NCI-H1092 treated with DMSO at 0.1 percent for 48 hours (cell line): ENCODE results near the gene JARID2.
"Not testable (repeated sequence)": the region's sequence is repeated elsewhere in the genome, so short reads cannot be mapped to it uniquely, and the experiment has no call there.

Source experiments
- DNase-seq: peaks from one replicate; lab custom pipeline; 2025; lab: John Stamatoyannopoulos, UW

JARID2 gene

DNA sequence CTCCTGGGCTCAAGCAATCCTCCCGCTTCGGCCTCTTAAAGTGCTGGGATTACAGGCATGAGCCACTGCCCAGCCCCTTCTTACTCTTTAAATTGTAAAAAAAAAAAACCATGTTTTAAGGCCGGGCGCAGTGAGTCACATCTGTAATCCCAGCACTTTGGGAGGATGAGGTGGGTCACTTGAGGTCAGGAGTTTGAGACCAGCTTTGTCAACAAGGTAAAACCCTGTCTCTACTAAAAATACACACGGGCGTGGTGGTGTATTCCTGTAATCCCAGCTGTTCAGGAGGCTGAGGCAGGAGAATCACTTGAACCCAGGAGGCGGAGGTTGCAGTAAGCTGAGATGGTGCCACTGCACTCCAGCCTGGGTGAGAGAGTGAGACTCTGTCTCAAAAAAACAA is 43.6 kb downstream of the JARID2 start:
- not testable (repeated sequence) for DNase-seq

GRCh38 chr6:15290067-15290680 is 44.3 kb downstream of the JARID2 start:
- DNase-seq, result no peak

DNA sequence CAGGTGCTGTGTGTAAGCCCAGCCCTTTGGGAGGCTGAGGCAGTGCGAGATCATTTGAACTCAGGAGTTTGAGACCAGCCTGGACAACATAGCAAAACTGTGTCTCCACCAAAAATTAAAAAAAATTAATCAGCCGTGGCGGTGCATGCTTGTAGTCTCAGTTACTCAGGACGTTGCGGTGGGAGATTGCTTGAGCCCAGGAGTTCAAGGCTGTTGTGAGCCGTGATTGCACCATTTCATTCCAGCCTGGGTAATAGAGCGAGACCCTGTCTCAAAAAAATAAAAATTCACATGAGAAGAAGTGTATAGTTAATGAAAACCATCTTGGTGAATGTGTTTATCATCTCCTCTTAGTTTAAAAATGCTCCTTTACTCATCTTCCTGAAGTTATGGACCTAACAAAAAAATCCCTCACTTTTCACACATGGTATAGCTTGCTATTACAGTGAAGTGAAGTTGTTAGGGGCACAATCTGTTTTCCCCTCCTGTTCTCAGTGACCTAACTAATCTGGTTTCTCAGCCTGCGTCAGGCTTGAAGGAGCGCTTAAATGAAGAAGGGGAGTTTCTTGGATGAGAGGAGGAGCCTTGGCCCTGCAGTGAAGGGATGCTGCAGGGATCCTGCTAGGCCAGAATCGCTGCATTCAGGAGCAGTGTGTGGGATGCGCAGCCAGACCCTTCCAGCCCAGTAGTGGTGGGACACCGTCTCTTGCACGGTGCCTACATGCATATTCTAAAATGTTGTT is 45.3 kb downstream of the JARID2 start:
- no peak for DNase-seq

DNA sequence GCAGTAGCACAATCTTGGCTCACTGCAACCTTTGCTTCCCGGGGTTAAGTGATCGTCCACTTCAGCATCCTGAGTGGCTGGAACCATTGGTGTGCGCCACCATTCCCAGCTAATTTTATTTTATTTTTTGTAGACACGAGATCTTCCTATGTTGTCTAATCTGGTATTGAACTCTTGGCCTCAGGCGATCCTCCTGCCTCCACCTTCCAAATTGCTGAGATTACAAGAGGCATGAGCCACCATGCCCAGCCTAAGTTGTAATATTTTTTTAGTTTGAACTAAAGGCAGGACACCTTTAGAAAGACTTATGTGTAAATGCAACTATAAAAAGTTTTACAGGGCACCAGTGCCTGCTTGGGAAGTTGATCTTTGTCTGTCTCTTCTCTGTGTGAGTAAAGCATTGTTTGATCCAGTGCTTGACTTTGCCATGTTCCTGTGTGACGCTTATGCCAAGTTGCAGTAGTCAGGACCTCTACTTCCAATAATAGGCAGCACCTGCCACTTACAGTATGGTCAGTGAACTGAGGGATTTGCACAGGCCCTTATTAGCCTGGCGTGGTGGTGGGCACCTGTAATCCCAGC is 46.9 kb downstream of the JARID2 start:
- DNase-seq, result no peak

- DNase-seq, result no peak
Observed at GRCh38 chr6:15293674-15294073, 47.8 kb downstream of the JARID2 start.

- DNase-seq, result no peak
Observed at GRCh38 chr6:15294504-15294903, 48.6 kb downstream of the JARID2 start.

DNA sequence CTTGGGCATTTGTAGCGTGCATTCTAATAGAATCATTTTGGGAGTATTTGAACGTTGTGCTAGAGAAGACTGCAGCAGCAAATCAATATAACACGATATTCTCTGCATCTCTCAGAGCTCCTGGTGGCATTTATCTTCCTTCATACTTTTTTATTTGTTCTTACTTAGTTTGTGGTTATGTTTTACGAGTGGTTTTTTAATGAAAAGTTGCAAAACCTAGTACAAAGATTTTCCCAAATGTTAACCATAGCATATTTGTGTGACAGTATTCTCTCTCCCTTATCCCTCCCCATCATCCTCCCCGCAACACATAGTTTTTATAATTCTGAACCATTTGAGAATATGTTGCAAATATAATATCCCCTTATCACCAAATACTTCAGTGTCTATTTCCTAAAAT is 50.4 kb downstream of the JARID2 start:
- no peak for DNase-seq

- no peak for DNase-seq
Observed at GRCh38 chr6:15296735-15297134, 50.9 kb downstream of the JARID2 start.

GRCh38 chr6:15297167-15297566 is 51.3 kb downstream of the JARID2 start:
- not testable (repeated sequence) for DNase-seq

GRCh38 chr6:15297895-15298590 is 52.2 kb downstream of the JARID2 start:
- no peak for DNase-seq

GRCh38 chr6:15299430-15300131 is 53.7 kb downstream of the JARID2 start:
- no peak for DNase-seq

DNA sequence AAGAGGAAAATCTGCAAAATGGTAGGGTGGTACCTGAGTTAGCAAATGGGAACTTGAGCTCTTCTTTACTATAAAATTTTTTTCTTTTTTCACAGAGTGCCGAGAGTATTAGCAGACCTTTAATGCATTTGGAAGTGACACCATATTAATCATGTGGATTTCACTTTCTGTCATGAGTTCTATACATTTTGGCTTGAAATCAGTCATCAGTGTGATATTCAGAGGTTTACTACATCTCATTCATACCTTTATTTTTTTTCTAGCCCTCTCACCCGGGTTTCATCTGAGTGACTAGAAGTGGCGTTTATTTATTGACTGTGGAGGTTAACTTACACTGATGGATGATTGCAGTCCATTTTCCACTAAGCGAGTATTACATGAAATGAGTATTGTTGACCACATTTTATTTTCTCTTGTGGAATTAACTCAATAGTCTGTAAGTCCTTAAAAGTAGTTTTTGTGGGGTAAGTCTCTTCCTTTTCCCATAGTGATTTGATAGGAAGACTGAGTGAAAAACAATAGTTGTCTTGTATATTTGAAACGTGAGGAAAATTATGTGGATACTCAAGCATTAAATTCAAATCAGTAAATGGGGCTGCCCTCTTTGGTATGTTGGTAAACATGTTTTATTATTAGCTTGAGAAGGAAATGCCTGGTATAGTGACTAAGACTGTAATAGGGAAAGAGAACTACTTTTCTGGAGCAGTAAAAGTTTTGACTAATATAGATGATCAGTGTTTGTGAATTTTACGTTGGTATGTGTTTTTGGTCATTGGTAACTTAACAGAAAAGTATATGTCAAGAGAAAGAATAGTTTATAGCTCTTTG is 55.5 kb downstream of the JARID2 start:
- no peak for DNase-seq

DNA sequence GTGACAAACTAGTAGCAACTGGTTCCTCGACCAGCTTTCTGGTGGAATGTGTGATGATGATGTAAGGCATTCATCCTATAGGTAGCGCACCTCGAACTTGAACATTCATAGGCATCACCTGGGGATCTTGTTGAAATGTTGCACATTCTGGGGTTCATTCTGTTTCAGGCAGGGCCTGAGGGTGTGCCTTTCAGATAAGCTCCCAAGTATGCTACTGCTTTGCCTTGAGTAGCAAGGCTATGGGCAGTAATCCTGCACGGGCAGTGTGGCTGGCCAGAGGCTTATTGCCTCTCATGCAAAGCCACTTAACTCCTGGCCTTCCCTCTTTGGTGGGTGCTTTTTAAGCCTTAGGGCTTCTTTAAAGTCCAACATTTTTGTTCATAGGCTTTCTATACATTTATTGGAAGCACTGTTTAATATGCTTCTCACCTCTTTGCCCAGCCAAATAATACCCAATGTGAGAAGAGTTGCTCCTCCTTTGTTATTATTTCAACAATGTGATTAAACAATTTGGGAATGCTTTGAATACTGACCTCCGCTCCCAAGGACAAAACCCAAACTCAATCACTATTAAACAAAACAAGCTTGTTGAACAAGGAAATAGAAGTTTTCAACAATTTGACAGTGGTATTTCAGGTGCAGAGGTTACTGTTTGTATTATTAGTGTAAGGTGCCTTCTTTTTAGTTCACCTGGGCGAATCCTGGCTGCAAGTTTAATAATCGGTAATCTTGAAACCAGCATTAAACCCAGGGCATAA is 57.5 kb downstream of the JARID2 start:
- no peak for DNase-seq

- no peak for DNase-seq
Observed at GRCh38 chr6:15303920-15304291, 58.0 kb downstream of the JARID2 start.

GRCh38 chr6:15304337-15305042 is 58.6 kb downstream of the JARID2 start:
- no peak for DNase-seq

DNA sequence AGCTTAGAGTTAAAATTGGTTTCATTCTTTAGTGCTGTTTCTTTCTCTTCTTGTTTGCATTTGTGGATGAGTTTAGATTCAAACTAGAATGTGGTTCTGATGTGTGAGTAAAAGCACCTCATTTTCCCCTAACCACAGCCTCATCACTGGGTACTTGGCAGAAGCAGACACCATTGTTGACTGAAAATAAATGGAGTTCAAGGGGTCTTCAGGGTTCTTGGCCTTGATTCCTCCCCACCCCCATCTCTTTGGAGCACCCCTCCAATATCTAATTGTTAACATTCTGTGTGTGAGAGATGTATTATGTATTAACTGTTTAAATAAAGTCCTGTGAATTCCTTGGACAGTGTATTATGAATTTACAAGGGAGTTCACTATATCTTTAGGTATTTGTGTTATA is 59.6 kb downstream of the JARID2 start:
- no peak for DNase-seq

GRCh38 chr6:15305909-15306308 is 60.0 kb downstream of the JARID2 start:
- no peak for DNase-seq

DNA sequence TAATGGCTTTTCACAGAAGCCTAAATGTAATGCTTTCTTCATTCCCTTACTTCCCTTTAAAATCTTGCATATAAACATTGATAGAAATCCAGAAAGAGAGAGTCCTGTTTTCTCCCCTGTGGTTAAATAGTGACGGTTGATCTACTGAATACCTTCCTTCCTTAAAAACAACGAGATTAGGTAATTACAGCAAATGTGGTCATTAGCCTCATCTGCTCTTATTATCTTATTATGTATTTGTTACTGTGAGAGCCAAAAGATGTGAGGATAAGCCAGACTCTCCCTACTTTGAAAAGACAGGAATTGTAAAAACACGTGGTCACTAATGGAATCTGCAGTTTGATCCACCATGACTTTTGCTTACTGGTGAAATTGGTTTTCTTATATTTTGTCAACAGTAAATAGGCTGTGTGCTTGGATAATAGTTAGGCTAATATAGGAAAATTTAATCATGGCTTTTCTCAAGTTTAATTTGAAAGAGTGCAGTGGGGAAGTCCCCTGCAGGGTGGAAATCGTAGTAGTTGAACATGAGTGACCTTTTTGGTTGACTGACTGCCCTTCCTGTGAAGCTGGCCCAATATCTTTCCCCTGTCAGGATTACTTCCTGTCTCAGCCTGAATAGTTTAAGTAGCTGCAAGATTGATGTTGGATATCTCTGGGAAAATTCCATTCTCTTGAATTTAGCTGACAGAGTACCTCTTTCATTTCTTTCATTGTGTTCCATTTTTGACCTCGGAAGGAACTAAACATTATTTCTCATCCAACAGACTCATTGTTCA is 62.8 kb downstream of the JARID2 start:
- no peak for DNase-seq

DNA sequence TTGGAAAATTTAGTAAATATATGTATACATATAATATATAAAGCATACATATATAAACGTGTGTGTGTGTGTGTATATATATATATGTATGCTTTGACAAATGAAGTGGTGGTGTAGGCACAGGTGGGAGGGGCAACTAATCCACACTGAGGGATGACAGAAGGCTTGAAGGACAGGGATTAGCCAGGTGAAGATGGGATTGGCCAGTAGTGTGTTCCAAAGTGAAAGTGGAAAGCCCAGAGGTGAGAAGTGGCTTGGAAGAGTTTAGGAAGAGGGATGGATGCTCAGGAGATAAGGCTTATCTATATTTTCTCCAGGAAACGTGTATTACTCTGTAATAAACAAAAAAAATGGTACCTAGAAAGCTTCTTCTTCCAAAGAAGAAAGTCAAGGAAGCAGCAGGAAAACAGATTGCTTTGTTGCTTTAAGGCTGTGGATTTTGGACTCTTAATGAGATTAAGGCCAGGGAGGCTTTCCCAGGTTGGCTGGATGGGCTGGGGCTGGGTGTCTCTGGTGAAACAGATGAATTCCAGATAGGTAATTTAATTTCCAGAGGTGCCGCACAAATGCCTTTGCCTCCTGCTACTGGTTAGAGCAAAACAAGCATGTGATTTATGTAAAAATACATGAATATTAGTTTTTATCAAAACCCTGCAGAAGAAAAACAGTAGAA is 63.9 kb downstream of the JARID2 start:
- no peak for DNase-seq
